ENCODE measurements around the gene ART4.

ART4 gene

GRCh38 chr12:14850929-14851663, 7.8 kb upstream of the ART4 start:
- no peak for DNase-seq

GRCh38 chr12:14849661-14850060, 6.3 kb upstream of the ART4 start:
- no peak for DNase-seq

- DNase-seq = no peak
Observed at GRCh38 chr12:14846876-14847580, 3.7 kb upstream of the ART4 start.

- no peak for DNase-seq
Observed at GRCh38 chr12:14846042-14846587, 2.8 kb upstream of the ART4 start.

- DNase-seq = peak; percentile 51
Observed at GRCh38 chr12:14845350-14845750, 2.0 kb upstream of the ART4 start.

- no peak for DNase-seq
Observed at GRCh38 chr12:14844401-14844800, 1.1 kb upstream of the ART4 start.

- DNase-seq = no peak
Observed at GRCh38 chr12:14842315-14842714, 1.0 kb downstream of the ART4 start.

GRCh38 chr12:14841761-14842160, 1.6 kb downstream of the ART4 start:
- no peak for DNase-seq

- DNase-seq = no peak
Observed at GRCh38 chr12:14840616-14841015, 2.7 kb downstream of the ART4 start.

- DNase-seq = no peak
Observed at GRCh38 chr12:14839262-14839661, 4.1 kb downstream of the ART4 start.

GRCh38 chr12:14836336-14837210, 6.8 kb downstream of the ART4 start:
- DNase-seq = no peak

GRCh38 chr12:14834509-14834908, 8.8 kb downstream of the ART4 start:
- no peak for DNase-seq

GRCh38 chr12:14833952-14834351, 9.4 kb downstream of the ART4 start:
- no peak for DNase-seq

- DNase-seq = no peak
Observed at GRCh38 chr12:14833336-14833735, 10.0 kb downstream of the ART4 start.

GRCh38 chr12:14828892-14829291, 14.4 kb downstream of the ART4 start:
- no peak for DNase-seq

- no peak for DNase-seq
Observed at GRCh38 chr12:14827043-14827442, 16.3 kb downstream of the ART4 start.

GRCh38 chr12:14826491-14826890, 16.8 kb downstream of the ART4 start:
- DNase-seq = no peak

- no peak for DNase-seq
Observed at GRCh38 chr12:14825256-14825655, 18.1 kb downstream of the ART4 start.

- DNase-seq = no peak
Observed at GRCh38 chr12:14824012-14824634, 19.2 kb downstream of the ART4 start.

GRCh38 chr12:14814014-14814413, 29.3 kb downstream of the ART4 start, which contains the start of gene SMCO3:
Gene SMCO3 (minus strand): TSS chr12:14814182. CDS start chr12:14806680, 7,502 bp downstream.
- DNase-seq = no peak

GRCh38 chr12:14811486-14811885, 31.8 kb downstream of the ART4 start:
- DNase-seq = no peak

- no peak for DNase-seq
Observed at GRCh38 chr12:14810953-14811483, 32.3 kb downstream of the ART4 start.
